Chondrocyte (in vitro differentiated cells): ENCODE data around the gene DHX16. TPM values are rescaled to one million over a fixed set of nuclear protein-coding genes. Genes with fewer than 3 reads are reported as not detected.

Experiments used
- DNase-seq: peaks from one replicate; pipeline ENCODE4 v3.0.0; 2021; ENCODE audit warnings: mixed read lengths, low spot score
- H3K27ac Mint-ChIP-seq: one replicate; pipeline ENCODE4 v1.8.0; 2021; ENCODE audit warnings: mild to moderate bottlenecking, moderate library complexity, mixed read lengths; ENCODE audit not compliant: unreplicated experiment
- H3K27me3 Mint-ChIP-seq: 2 replicates; pipeline ENCODE4 v1.8.0; 2021; ENCODE audit warnings: low read depth, mixed read lengths
- H3K36me3 Mint-ChIP-seq: 2 replicates; pipeline ENCODE4 v1.8.0; 2021; ENCODE audit warnings: low read depth, mixed read lengths
- H3K4me1 Mint-ChIP-seq: 2 replicates; pipeline ENCODE4 v1.8.0; 2021; ENCODE audit warnings: low read depth, mild to moderate bottlenecking, mixed read lengths
- H3K4me3 Mint-ChIP-seq: one replicate; pipeline ENCODE4 v1.8.0; 2021; ENCODE audit warnings: mild to moderate bottlenecking, moderate library complexity, mixed read lengths; ENCODE audit not compliant: unreplicated experiment
- H3K9me3 Mint-ChIP-seq: 2 replicates; pipeline ENCODE4 v1.8.0; 2021; ENCODE audit warnings: low read depth, mixed read lengths
- CTCF ChIP-seq: fragments of 200-600 bp; sonication (generic); IDR thresholded peaks from 2 replicates; pipeline ENCODE4 v1.5.0; 2021; ENCODE audit warnings: antibody characterized with exemption, mild to moderate bottlenecking, moderate library complexity
- total RNA-seq: library from RNA; stranded (reverse); gene quantifications from 3 replicates; pipeline ENCODE4 v1.2.1, GENCODE V29; 2021

DHX16 gene
- total RNA-seq, 1 donor from 2014 or later: 22.6 TPM

DNA sequence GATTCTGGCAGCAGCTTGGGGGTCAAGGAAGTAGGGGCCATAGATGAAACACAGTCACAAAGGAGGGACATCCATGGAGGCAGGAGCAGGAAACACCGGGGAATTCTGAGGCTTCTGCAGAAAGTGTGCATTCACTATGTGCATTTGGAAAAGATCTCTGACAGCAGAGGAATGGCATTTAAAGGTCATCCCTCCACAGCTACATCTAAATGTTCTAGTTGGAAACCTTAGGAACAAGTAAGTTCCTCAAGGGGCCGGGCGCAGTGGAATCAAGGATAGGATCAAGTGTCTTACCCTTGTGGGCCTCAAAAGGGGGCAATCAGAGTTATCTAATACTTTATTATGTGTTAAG lies 17.1 kb downstream of the DHX16 start:
- Mint-ChIP-seq H3K36me3 (peaks cover 41% of the 10 kb centered on the region), H3K4me3 (no peak overlapping the region)
- DNase-seq: no peak

DNA sequence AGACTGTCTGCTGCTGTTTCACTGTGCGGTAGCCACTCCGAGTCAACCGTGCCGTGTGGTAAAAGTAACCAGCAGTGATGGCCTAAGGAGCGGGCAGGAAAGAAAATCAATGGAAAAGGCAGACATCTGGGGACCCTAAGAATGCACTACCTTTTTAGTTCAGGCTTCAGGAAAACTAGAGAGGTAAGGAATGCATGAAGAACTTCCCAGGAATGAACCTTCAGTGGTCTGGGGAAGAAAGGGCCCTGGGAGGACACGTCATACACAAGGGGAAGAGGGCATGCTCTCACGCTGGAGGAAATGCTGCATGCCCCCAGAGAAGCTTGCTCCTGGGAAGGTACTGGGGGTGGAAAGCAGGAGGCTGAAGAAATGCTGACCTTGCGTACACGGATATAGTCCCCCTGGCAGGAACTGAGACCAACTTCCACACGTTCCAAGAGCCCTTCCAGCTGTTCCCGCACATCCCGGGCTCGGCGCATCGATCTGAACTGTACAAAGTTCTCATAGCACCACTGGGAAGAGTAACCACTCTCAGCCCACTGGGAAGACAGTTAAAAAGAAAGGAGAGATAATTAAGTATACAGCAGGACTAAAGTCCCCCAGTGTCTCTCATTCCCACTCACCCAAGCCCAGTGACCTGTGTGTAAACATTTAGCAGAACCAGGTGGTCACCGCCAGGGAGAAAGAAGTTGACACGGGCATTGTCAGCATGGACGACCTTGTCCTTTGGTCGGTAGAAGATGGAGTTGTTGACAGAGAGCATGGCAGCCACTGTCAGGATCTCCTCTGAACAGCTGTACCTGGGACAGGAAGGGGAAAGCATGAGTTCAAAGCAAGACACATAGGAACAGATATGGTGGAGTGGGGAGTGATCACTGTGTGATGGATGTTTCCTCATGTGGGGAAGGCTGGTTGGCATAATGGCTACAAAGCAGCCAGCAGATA lies 17.7 kb downstream of the DHX16 start:
- Mint-ChIP-seq H3K4me3 (no peak overlapping the region), H3K9me3 (no peaks in the 10 kb centered on the region), H3K36me3 (peaks cover 39% of the 10 kb centered on the region), H3K27ac (no peak overlapping the region), H3K4me1 (no peaks in the 10 kb centered on the region), H3K27me3 (no peaks in the 10 kb centered on the region)
- TF ChIP-seq CTCF: no peak
- DNase-seq: no peak

More for the DNA sequence above, 17.1 kb downstream of the DHX16 start:
- no peak for TF ChIP-seq CTCF
- Mint-ChIP-seq H3K27ac (no peak overlapping the region), H3K9me3 (no peaks in the 10 kb centered on the region), H3K27me3 (no peaks in the 10 kb centered on the region), H3K4me1 (no peaks in the 10 kb centered on the region)

- H3K36me3 Mint-ChIP-seq: peaks cover 24% of the 10 kb centered on the region
- no peak overlapping the region for H3K4me3 Mint-ChIP-seq
Observed at GRCh38 chr6:30651143-30651542, 21.7 kb downstream of the DHX16 start.

DNA sequence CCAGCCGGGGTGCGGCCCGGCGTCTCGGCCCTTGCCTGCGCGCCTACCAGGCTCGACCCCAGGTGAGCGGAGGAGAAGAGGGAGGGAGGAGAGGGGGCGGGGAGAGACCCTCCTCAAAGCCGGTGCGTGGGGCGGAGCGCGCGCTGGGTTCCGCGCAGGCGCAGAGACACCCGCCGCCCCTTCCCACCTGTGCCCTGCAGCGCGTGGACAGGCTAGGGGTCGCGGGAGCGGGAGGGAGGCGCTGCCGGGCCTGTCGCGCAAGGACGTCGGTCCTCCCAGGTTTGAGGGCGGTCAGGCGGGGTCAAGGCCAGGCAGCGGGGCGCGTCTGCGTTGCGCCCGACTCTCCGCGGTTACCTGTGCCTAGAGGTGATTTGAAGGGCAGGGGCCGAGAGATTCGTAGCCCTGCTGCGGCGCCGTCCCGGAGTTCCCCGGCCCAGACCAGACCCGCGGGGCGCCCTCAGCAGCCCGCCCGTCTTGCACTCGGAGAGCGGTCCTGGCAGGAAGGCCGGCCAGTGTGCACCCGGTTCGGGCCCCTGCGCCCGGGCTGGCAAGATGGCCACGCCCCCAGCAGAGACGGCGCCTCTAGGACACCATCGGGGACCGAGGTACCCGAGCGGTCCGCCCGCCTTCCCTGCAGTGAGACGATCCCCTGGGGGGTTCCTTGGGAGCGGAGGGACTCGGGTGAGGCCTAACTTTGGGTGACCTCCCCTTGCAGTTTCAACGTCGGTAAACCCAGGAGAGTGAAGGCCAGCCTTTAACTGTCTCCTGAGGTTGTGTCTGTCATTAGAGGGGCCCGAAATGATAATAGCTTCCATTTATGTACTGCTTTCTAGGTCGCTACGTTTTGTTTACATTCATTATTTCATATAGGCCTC lies 25.3 kb downstream of the DHX16 start:
- Mint-ChIP-seq H3K4me3 (peak overlapping the region; percentile 82), H3K27me3 (no peaks in the 10 kb centered on the region), H3K27ac (peak overlapping the region; percentile 82), H3K9me3 (no peaks in the 10 kb centered on the region), H3K4me1 (peaks cover 17% of the 10 kb centered on the region), H3K36me3 (peaks cover 13% of the 10 kb centered on the region)
- no peak for TF ChIP-seq CTCF
- DNase-seq: no peak

More at GRCh38 chr6:30651143-30651542, 21.7 kb downstream of the DHX16 start:
- H3K4me1 Mint-ChIP-seq: peaks cover 13% of the 10 kb centered on the region
- TF ChIP-seq CTCF: no peak
- H3K27me3 Mint-ChIP-seq: no peaks in the 10 kb centered on the region
- DNase-seq: no peak
- H3K9me3 Mint-ChIP-seq: no peaks in the 10 kb centered on the region
- H3K27ac Mint-ChIP-seq: no peak overlapping the region
